ENCODE results near the gene SORD.
"Not testable (repeated sequence)": the region's sequence is repeated elsewhere in the genome, so short reads cannot be mapped to it uniquely, and the experiment has no call there.

GRCh38 chr15:45001180-45001579, 21.8 kb upstream of the SORD start:
- TF ChIP-seq EZH2phosphoT487 (IDR thresholded peaks at IDR 0.05; ENCODE audit: low read depth); CTCF (IDR thresholded peaks at IDR 0.05; ENCODE audit: low read depth, low read length): not testable (repeated sequence)
